DMS153 treated with DMSO at 0.1 percent for 48 hours (cell line): Measurements from ENCODE around the gene ZNF438.
"Not testable (repeated sequence)": the region's sequence is repeated elsewhere in the genome, so short reads cannot be mapped to it uniquely, and the experiment has no call there.

Experiments
- DNase-seq: peaks from one replicate; lab custom pipeline; 2025; ENCODE audit not compliant: unreplicated experiment; lab: John Stamatoyannopoulos, UW

Gene ZNF438

GRCh38 chr10:31031558-31032257 is at the start of gene ZNF438:
Gene ZNF438 (minus strand): TSS chr10:31031865. CDS start chr10:30877034, 154,831 bp downstream.
- no peak for DNase-seq

- DNase-seq = no peak
These were observed 44.9 kb upstream of the ZNF438 start for GRCh38 chr10:31076610-31076988.

- no peak for DNase-seq
These were observed 44.4 kb upstream of the ZNF438 start for GRCh38 chr10:31075881-31076609.

GRCh38 chr10:31075434-31075833 is 43.8 kb upstream of the ZNF438 start:
- DNase-seq = no peak

GRCh38 chr10:31074722-31075086 is 43.0 kb upstream of the ZNF438 start:
- DNase-seq = no peak

GRCh38 chr10:31073996-31074721 is 42.5 kb upstream of the ZNF438 start:
- no peak for DNase-seq

- DNase-seq = no peak
These were observed 41.5 kb upstream of the ZNF438 start for GRCh38 chr10:31073211-31073610.

- no peak for DNase-seq
These were observed 40.8 kb upstream of the ZNF438 start for GRCh38 chr10:31072451-31072850.

- DNase-seq = no peak
These were observed 39.8 kb upstream of the ZNF438 start for GRCh38 chr10:31071232-31072005.

- no peak for DNase-seq
These were observed 39.0 kb upstream of the ZNF438 start for GRCh38 chr10:31070691-31071090.

- DNase-seq = no peak
These were observed 38.4 kb upstream of the ZNF438 start for GRCh38 chr10:31070025-31070424.

GRCh38 chr10:31069411-31069810 is 37.7 kb upstream of the ZNF438 start:
- no peak for DNase-seq

- no peak for DNase-seq
These were observed 32.7 kb upstream of the ZNF438 start for GRCh38 chr10:31064348-31064747.

- no peak for DNase-seq
These were observed 32.2 kb upstream of the ZNF438 start for GRCh38 chr10:31063841-31064240.

GRCh38 chr10:31062856-31063255 is 31.2 kb upstream of the ZNF438 start:
- no peak for DNase-seq

GRCh38 chr10:31061941-31062340 is 30.3 kb upstream of the ZNF438 start:
- no peak for DNase-seq

- DNase-seq = no peak
These were observed 27.4 kb upstream of the ZNF438 start for GRCh38 chr10:31058795-31059703.

GRCh38 chr10:31056678-31057077 is 25.0 kb upstream of the ZNF438 start:
- not testable (repeated sequence) for DNase-seq

GRCh38 chr10:31055573-31056251 is 24.0 kb upstream of the ZNF438 start:
- DNase-seq = no peak

- no peak for DNase-seq
These were observed 20.0 kb upstream of the ZNF438 start for GRCh38 chr10:31051703-31052102.
